D341Med (cell line): ENCODE measurements around the gene DCST1.

ENCODE experiments used
- DNase-seq: peaks from one replicate; pipeline ENCODE4 v3.0.0; 2012; ENCODE audit warnings: low spot score

The DCST1 gene

GRCh38 chr1:155014709-155015508 lies 18.7 kb upstream of the DCST1 start:
- no peak for DNase-seq

GRCh38 chr1:155015527-155016230 lies 17.9 kb upstream of the DCST1 start:
- no peak for DNase-seq

- DNase-seq, result no peak
Observed at GRCh38 chr1:155016231-155016831, 17.3 kb upstream of the DCST1 start.

- peak; percentile 97 for DNase-seq
Observed at GRCh38 chr1:155017041-155017945, 16.3 kb upstream of the DCST1 start.

GRCh38 chr1:155017946-155018316 lies 15.7 kb upstream of the DCST1 start:
- DNase-seq, result no peak

- DNase-seq, result no peak
Observed at GRCh38 chr1:155018617-155019348, 14.8 kb upstream of the DCST1 start.

GRCh38 chr1:155019377-155020245 lies 14.0 kb upstream of the DCST1 start:
- DNase-seq, result no peak

GRCh38 chr1:155022136-155022926 lies 11.3 kb upstream of the DCST1 start:
- no peak for DNase-seq

- DNase-seq, result no peak
Observed at GRCh38 chr1:155022927-155023236, 10.7 kb upstream of the DCST1 start.

- DNase-seq, result no peak
Observed at GRCh38 chr1:155023627-155024026, 10.0 kb upstream of the DCST1 start.

- DNase-seq, result no peak
Observed at GRCh38 chr1:155024315-155024714, 9.3 kb upstream of the DCST1 start.

GRCh38 chr1:155026154-155026553 lies 7.5 kb upstream of the DCST1 start:
- DNase-seq, result no peak

GRCh38 chr1:155026588-155026987 lies 7.0 kb upstream of the DCST1 start:
- no peak for DNase-seq

GRCh38 chr1:155029513-155030242 lies 3.9 kb upstream of the DCST1 start:
- DNase-seq, result no peak

- no peak for DNase-seq
Observed at GRCh38 chr1:155030243-155030795, 3.3 kb upstream of the DCST1 start.

- DNase-seq, result no peak
Observed at GRCh38 chr1:155030899-155031298, 2.7 kb upstream of the DCST1 start.

GRCh38 chr1:155032886-155033285 lies 738 bp upstream of the DCST1 start:
- no peak for DNase-seq

GRCh38 chr1:155034318-155035208 lies 939 bp downstream of the DCST1 start:
- DNase-seq, result no peak
